Panc1 (cell line): Measurements from ENCODE around the gene CYTH4.

ENCODE experiments used
- CTCF ChIP-seq: fragments of 450-650 bp; IDR thresholded peaks from 2 replicates; pipeline ENCODE4 v1.5.1; 2017; ENCODE audit warnings: mild to moderate bottlenecking
- REST ChIP-seq, 2 experiments: IDR thresholded peaks; 2 replicates each; pipeline ENCODE4 v1.6.1; 2011 to 2012; ENCODE audit warnings: low read depth in 2 of 2, control low read depth in 1 of 2, low read length in 1 of 2, mild to moderate bottlenecking in 1 of 2, moderate library complexity in 1 of 2; ENCODE audit not compliant: insufficient read depth in 1 of 2
- SIN3A ChIP-seq: IDR thresholded peaks from 2 replicates; pipeline ENCODE4 v1.6.1; 2012; ENCODE audit warnings: low read depth, mild to moderate bottlenecking, low read length, moderate library complexity, borderline replicate concordance; ENCODE audit not compliant: insufficient read depth

DNA sequence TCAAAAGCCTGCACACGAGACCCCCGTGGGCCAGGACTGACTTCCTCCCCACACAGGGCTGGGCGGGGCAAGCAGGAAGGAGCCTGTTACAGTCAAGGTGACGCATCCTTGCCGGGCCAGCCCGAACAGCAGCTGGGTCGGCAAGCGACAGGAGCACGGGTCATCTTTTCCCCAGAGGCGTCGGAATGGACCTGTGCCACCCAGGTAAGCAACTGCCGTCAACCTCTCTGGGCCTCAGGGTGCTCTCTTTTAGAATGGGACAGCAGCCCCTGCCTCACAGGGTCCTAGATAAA, at the start of gene CYTH4:
- no peak for TF ChIP-seq CTCF
- no peak for TF ChIP-seq REST (IDR thresholded peaks at IDR 0.05; ENCODE audit: insufficient read depth in 1 of 2, low read depth in 2 of 2, low read length in 1 of 2)
- TF ChIP-seq SIN3A: no peak
